ENCODE results near the gene ARHGAP10.
A peak's percentile ranks its signal among the peaks of the same experiment; 100 is the strongest.

Gene ARHGAP10

GRCh38 chr4:147732518-147733235 is 789 bp downstream of the ARHGAP10 start:
- DNase-seq = no peak

GRCh38 chr4:147733716-147734344 is 1.9 kb downstream of the ARHGAP10 start:
- DNase-seq = no peak

GRCh38 chr4:147734496-147734895 is 2.6 kb downstream of the ARHGAP10 start:
- no peak for DNase-seq

GRCh38 chr4:147735413-147736301 is 3.8 kb downstream of the ARHGAP10 start:
- DNase-seq = no peak

- no peak for DNase-seq
These were observed 4.6 kb downstream of the ARHGAP10 start for GRCh38 chr4:147736458-147736857.

GRCh38 chr4:147737623-147738022 is 5.7 kb downstream of the ARHGAP10 start:
- DNase-seq = no peak

GRCh38 chr4:147739239-147739823 is 7.4 kb downstream of the ARHGAP10 start:
- DNase-seq = no peak

GRCh38 chr4:147740176-147740575 is 8.3 kb downstream of the ARHGAP10 start:
- DNase-seq = no peak

- no peak for DNase-seq
These were observed 9.4 kb downstream of the ARHGAP10 start for GRCh38 chr4:147741190-147741788.

- DNase-seq = no peak
These were observed 16.0 kb downstream of the ARHGAP10 start for GRCh38 chr4:147747787-147748454.

- DNase-seq = no peak
These were observed 18.0 kb downstream of the ARHGAP10 start for GRCh38 chr4:147749811-147750321.

- DNase-seq = no peak
These were observed 21.2 kb downstream of the ARHGAP10 start for GRCh38 chr4:147753047-147753446.

- no peak for DNase-seq
These were observed 22.2 kb downstream of the ARHGAP10 start for GRCh38 chr4:147754037-147754445.

- DNase-seq = no peak
These were observed 23.8 kb downstream of the ARHGAP10 start for GRCh38 chr4:147755561-147756295.

GRCh38 chr4:147756417-147756816 is 24.5 kb downstream of the ARHGAP10 start:
- no peak for DNase-seq

- DNase-seq = no peak
These were observed 28.3 kb downstream of the ARHGAP10 start for GRCh38 chr4:147760176-147760575.

GRCh38 chr4:147760695-147761094 is 28.8 kb downstream of the ARHGAP10 start:
- peak; percentile 46 for DNase-seq

GRCh38 chr4:147761218-147761883 is 29.5 kb downstream of the ARHGAP10 start:
- DNase-seq = no peak

GRCh38 chr4:147764337-147764736 is 32.4 kb downstream of the ARHGAP10 start:
- DNase-seq = no peak

GRCh38 chr4:147765121-147765529 is 33.2 kb downstream of the ARHGAP10 start:
- no peak for DNase-seq

- DNase-seq = no peak
These were observed 36.2 kb downstream of the ARHGAP10 start for GRCh38 chr4:147768113-147768512.

Data from NCI-H446 treated with DMSO at 0.1 percent for 48 hours (cell line).